ENCODE measurements around the gene PRMT9.

The PRMT9 gene

DNA sequence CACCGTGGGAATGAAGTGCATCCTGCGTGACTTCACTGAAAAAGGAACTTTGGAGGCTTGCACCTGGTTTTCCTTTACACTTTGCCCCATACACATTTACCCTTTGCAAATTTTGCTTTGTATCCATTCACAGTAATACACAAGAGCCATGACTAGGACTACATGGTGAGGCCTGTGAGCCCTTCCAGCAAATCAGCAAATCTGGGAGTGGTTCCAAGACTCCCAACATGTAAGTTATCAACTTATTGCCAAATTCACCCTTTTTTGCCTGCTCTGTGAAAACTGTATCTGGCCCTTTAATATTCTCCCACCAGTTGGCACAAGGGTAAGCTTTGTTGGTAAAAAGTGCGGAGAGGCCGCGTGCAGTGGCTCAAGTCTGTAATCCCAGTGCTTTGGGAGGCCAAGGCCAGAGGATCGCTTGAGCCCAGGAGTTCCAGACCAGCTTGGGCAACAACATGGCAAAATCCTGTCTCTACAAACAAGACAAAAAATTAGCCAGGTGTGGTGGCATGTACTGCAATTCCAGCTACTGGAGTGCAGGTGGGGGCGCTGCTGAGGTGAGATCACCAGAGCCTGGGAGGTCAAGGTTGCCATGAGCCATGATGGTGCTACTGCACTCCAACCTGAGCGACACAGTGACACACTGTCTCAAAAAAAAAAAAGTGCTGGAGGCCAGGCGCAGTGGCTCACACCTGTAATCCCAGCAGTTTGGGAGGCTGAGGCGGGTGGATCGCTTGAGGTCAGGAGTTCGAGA, 5.0 kb downstream of the PRMT9 start:
- TF ChIP-seq ZNF174 (tag by site-specific recombination; IDR thresholded peaks at IDR 0.05): no peak
- no peak for TF ChIP-seq ZNF654 (tag by site-specific recombination; IDR thresholded peaks at IDR 0.05; ENCODE audit: low read depth)
- TF ChIP-seq REPIN1 (tag by site-specific recombination; IDR thresholded peaks at IDR 0.05; ENCODE audit: low read depth): no peak
- TF ChIP-seq YY2 (tag by site-specific recombination; IDR thresholded peaks at IDR 0.05): no peak
- TF ChIP-seq SCRT2 (tag by site-specific recombination; IDR thresholded peaks at IDR 0.05): no peak
- TF ChIP-seq, protein P1, sequence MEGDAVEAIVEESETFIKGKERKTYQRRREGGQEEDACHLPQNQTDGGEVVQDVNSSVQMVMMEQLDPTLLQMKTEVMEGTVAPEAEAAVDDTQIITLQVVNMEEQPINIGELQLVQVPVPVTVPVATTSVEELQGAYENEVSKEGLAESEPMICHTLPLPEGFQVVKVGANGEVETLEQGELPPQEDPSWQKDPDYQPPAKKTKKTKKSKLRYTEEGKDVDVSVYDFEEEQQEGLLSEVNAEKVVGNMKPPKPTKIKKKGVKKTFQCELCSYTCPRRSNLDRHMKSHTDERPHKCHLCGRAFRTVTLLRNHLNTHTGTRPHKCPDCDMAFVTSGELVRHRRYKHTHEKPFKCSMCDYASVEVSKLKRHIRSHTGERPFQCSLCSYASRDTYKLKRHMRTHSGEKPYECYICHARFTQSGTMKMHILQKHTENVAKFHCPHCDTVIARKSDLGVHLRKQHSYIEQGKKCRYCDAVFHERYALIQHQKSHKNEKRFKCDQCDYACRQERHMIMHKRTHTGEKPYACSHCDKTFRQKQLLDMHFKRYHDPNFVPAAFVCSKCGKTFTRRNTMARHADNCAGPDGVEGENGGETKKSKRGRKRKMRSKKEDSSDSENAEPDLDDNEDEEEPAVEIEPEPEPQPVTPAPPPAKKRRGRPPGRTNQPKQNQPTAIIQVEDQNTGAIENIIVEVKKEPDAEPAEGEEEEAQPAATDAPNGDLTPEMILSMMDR (tag by site-specific recombination; IDR thresholded peaks at IDR 0.05): no peak
- TF ChIP-seq, protein P2, sequence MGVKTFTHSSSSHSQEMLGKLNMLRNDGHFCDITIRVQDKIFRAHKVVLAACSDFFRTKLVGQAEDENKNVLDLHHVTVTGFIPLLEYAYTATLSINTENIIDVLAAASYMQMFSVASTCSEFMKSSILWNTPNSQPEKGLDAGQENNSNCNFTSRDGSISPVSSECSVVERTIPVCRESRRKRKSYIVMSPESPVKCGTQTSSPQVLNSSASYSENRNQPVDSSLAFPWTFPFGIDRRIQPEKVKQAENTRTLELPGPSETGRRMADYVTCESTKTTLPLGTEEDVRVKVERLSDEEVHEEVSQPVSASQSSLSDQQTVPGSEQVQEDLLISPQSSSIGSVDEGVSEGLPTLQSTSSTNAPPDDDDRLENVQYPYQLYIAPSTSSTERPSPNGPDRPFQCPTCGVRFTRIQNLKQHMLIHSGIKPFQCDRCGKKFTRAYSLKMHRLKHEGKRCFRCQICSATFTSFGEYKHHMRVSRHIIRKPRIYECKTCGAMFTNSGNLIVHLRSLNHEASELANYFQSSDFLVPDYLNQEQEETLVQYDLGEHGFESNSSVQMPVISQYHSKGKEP (tag by site-specific recombination; IDR thresholded peaks at IDR 0.05): no peak
- TF ChIP-seq OSR2 (tag by site-specific recombination; IDR thresholded peaks at IDR 0.05): no peak
- TF ChIP-seq ZBTB8A (tag by site-specific recombination; IDR thresholded peaks at IDR 0.05): no peak
- no peak for TF ChIP-seq ZNF701 (tag by site-specific recombination; IDR thresholded peaks at IDR 0.05)
- TF ChIP-seq, protein P3, sequence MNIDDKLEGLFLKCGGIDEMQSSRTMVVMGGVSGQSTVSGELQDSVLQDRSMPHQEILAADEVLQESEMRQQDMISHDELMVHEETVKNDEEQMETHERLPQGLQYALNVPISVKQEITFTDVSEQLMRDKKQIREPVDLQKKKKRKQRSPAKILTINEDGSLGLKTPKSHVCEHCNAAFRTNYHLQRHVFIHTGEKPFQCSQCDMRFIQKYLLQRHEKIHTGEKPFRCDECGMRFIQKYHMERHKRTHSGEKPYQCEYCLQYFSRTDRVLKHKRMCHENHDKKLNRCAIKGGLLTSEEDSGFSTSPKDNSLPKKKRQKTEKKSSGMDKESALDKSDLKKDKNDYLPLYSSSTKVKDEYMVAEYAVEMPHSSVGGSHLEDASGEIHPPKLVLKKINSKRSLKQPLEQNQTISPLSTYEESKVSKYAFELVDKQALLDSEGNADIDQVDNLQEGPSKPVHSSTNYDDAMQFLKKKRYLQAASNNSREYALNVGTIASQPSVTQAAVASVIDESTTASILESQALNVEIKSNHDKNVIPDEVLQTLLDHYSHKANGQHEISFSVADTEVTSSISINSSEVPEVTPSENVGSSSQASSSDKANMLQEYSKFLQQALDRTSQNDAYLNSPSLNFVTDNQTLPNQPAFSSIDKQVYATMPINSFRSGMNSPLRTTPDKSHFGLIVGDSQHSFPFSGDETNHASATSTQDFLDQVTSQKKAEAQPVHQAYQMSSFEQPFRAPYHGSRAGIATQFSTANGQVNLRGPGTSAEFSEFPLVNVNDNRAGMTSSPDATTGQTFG (tag by site-specific recombination; IDR thresholded peaks at IDR 0.05; ENCODE audit: borderline replicate concordance): no peak
- TF ChIP-seq ZNF837 (tag by site-specific recombination; IDR thresholded peaks at IDR 0.05): no peak
- TF ChIP-seq KLF10 (tag by site-specific recombination; IDR thresholded peaks at IDR 0.05): no peak
- TF ChIP-seq, protein P4, sequence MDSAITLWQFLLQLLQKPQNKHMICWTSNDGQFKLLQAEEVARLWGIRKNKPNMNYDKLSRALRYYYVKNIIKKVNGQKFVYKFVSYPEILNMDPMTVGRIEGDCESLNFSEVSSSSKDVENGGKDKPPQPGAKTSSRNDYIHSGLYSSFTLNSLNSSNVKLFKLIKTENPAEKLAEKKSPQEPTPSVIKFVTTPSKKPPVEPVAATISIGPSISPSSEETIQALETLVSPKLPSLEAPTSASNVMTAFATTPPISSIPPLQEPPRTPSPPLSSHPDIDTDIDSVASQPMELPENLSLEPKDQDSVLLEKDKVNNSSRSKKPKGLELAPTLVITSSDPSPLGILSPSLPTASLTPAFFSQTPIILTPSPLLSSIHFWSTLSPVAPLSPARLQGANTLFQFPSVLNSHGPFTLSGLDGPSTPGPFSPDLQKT (IDR thresholded peaks at IDR 0.05; ENCODE audit: borderline replicate concordance, low read depth, low read length): no peak
- no peak for TF ChIP-seq ZNF10 (tag by site-specific recombination; IDR thresholded peaks at IDR 0.05)
- TF ChIP-seq, protein P5, sequence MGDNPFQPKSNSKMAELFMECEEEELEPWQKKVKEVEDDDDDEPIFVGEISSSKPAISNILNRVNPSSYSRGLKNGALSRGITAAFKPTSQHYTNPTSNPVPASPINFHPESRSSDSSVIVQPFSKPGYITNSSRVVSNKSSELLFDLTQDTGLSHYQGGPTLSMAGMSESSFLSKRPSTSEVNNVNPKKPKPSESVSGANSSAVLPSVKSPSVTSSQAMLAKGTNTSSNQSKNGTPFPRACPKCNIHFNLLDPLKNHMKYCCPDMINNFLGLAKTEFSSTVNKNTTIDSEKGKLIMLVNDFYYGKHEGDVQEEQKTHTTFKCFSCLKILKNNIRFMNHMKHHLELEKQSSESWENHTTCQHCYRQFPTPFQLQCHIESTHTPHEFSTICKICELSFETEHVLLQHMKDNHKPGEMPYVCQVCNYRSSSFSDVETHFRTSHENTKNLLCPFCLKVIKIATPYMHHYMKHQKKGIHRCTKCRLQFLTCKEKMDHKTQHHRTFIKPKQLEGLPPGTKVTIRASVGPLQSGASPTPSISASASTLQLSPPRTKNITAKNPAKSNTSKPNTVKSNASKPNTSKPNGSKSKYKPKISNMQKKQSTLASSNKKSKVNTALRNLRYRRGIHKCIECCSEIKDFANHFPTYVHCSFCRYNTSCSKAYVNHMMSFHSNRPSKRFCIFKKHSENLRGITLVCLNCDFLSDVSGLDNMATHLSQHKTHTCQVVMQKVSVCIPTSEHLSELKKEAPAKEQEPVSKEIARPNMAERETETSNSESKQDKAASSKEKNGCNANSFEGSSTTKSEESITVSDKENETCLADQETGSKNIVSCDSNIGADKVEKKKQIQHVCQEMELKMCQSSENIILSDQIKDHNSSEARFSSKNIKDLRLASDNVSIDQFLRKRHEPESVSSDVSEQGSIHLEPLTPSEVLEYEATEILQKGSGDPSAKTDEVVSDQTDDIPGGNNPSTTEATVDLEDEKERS (tag by site-specific recombination; IDR thresholded peaks at IDR 0.05): no peak
- TF ChIP-seq ZNF510 (tag by site-specific recombination; IDR thresholded peaks at IDR 0.05; ENCODE audit: insufficient replicate concordance): no peak
- TF ChIP-seq MEIS1 (CRISPR knock-in tag; IDR thresholded peaks at IDR 0.05; ENCODE audit: borderline replicate concordance): no peak
- TF ChIP-seq ZNF621 (tag by site-specific recombination; IDR thresholded peaks at IDR 0.05): no peak
- no peak for TF ChIP-seq ZNF677 (tag by site-specific recombination; IDR thresholded peaks at IDR 0.05)
- Histone ChIP-seq H3K27ac (ENCODE audit: extremely low read depth, low read depth, low read length) (no peak overlapping the region), H3K4me1 (ENCODE audit: control insufficient read depth, insufficient read depth, low read length) (no peaks in the 10 kb centered on the region), H3K4me3 (ENCODE audit: low read depth, low read length) (no peak overlapping the region), H3K36me3 (ENCODE audit: control insufficient read depth in 2 of 2, insufficient read depth in 1 of 2, low read length in 2 of 2) (peaks cover 5 to 22% of the 10 kb centered on the region in 2 experiments; a peak in 2 of 3 replicates), H3K9me3 (ENCODE audit: control insufficient read depth, insufficient read depth, low read depth, low read length) (no peaks in the 10 kb centered on the region)
- POLR2A ChIA-PET: no interaction called here
- CTCF ChIA-PET: interaction anchor here (0.6 to 1.0 kb wide), 6 partner anchors 29 to 188 kb away, joined by 3 to 5 read pairs (median 3); no protein-coding TSS in a partner anchor
